Prostate gland (tissue), 2 donors: ENCODE measurements around the gene EIF4E.

Experiments used
- POLR2AphosphoS5 ChIP-seq: sonication (generic); formaldehyde crosslinking; IDR thresholded peaks from one replicate; pipeline ENCODE4 v1.6.1; 2017; ENCODE audit warnings: antibody characterized with exemption
- TF ChIP-seq, protein P1 (sequence below), 4 experiments: fragments of 200-600 bp in 2 of 4; fragments of 450-650 bp in 2 of 4; sonication (generic) in 2 of 4; IDR thresholded peaks; 1 replicate in 3 of 4; 2 replicates in 1 of 4; pipeline ENCODE4 v1.5.1; 2016 to 2019; ENCODE audit warnings: antibody characterized with exemption in 4 of 4, mild to moderate bottlenecking in 2 of 4, moderate library complexity in 2 of 4

DNA sequence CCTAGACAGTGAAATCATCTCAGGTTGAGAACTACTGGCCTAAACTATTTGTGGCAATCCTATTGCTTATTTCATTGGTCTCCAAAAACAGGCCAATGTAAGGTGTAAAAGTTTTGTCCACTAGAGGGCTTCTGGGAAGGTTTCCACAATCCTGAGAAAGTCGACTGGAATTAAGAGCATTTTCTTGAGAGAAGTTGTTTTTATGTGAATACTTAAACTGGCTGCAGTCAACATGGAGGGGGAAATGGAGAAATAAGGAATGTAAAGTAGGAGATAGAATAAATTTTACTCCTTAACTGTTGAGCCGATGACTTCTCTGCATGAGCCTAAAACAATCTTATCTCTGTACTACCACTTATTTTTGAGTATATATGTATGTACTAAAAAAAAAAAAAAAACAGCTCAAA, 11.0 kb upstream of the EIF4E start:
- TF ChIP-seq, protein P1, sequence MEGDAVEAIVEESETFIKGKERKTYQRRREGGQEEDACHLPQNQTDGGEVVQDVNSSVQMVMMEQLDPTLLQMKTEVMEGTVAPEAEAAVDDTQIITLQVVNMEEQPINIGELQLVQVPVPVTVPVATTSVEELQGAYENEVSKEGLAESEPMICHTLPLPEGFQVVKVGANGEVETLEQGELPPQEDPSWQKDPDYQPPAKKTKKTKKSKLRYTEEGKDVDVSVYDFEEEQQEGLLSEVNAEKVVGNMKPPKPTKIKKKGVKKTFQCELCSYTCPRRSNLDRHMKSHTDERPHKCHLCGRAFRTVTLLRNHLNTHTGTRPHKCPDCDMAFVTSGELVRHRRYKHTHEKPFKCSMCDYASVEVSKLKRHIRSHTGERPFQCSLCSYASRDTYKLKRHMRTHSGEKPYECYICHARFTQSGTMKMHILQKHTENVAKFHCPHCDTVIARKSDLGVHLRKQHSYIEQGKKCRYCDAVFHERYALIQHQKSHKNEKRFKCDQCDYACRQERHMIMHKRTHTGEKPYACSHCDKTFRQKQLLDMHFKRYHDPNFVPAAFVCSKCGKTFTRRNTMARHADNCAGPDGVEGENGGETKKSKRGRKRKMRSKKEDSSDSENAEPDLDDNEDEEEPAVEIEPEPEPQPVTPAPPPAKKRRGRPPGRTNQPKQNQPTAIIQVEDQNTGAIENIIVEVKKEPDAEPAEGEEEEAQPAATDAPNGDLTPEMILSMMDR (IDR thresholded peaks at IDR 0.05): peak; percentile 31 to 56 (median 54)
- TF ChIP-seq POLR2AphosphoS5: no peak
